ENCODE measurements around the gene EPB41L1. TPM values are rescaled to one million over a fixed set of nuclear protein-coding genes. Genes with fewer than 3 reads are reported as not detected.

The EPB41L1 gene
- total RNA-seq, 4 donors from 2014 or later: 9.0 to 33.5 (median 20.4) TPM

- TF ChIP-seq POLR2A (IDR thresholded peaks at IDR 0.05): no peak
- TF ChIP-seq CTCF (IDR thresholded peaks at IDR 0.05): no peak
- no peak for DNase-seq (ENCODE audit: low spot score in 2 of 2)
- no peak overlapping the region for H3K4me3 ChIP-seq (ENCODE audit: low read depth, poor library complexity, severe bottlenecking)
- 74 to 88% methylated on average over 3 of the region's 3 CpGs for WGBS, 2 donors
- intact Hi-C loops (cut with DNase I; ENCODE audit: low total_unique reads): no loop called here
Measured at GRCh38 chr20:36203861-36204260, 49.3 kb downstream of the EPB41L1 start.

GRCh38 chr20:36205026-36205425 is 50.5 kb downstream of the EPB41L1 start:
- no peak for DNase-seq (ENCODE audit: low spot score in 2 of 2)
- H3K4me3 ChIP-seq (ENCODE audit: low read depth, poor library complexity, severe bottlenecking): no peak overlapping the region
- no peak for TF ChIP-seq CTCF (IDR thresholded peaks at IDR 0.05)
- no peak for TF ChIP-seq POLR2A (IDR thresholded peaks at IDR 0.05)
- WGBS, 2 donors: 78 to 88% methylated on average over 3 of the region's 3 CpGs
- intact Hi-C loops (cut with DNase I; ENCODE audit: low total_unique reads): loop anchor here (5.0 kb wide), 1 partner anchor 232 kb away; no protein-coding TSS in a partner anchor

- no peak for DNase-seq (ENCODE audit: low spot score in 2 of 2)
- no peak overlapping the region for H3K4me3 ChIP-seq (ENCODE audit: low read depth, poor library complexity, severe bottlenecking)
- 85 to 94% methylated on average over 9 of the region's 9 CpGs for WGBS, 2 donors
- TF ChIP-seq CTCF (IDR thresholded peaks at IDR 0.05): no peak
- TF ChIP-seq POLR2A (IDR thresholded peaks at IDR 0.05): no peak
- intact Hi-C loops (cut with DNase I; ENCODE audit: low total_unique reads): loop anchor here (5.0 kb wide), 1 partner anchor 231 kb away; no protein-coding TSS in a partner anchor
Measured at GRCh38 chr20:36206068-36206467, 51.5 kb downstream of the EPB41L1 start.

- no peak overlapping the region for H3K4me3 ChIP-seq (ENCODE audit: low read depth, poor library complexity, severe bottlenecking)
- DNase-seq (ENCODE audit: low spot score in 2 of 2): no peak
- TF ChIP-seq POLR2A (IDR thresholded peaks at IDR 0.05): no peak
- no peak for TF ChIP-seq CTCF (IDR thresholded peaks at IDR 0.05)
- intact Hi-C loops (cut with DNase I; ENCODE audit: low total_unique reads): loop anchor here (5.0 kb wide), 1 partner anchor 231 kb away; no protein-coding TSS in a partner anchor
- WGBS, 2 donors: 87 to 89% methylated on average over 9 of the region's 9 CpGs
Measured at GRCh38 chr20:36206641-36207040, 52.1 kb downstream of the EPB41L1 start.

- H3K4me3 ChIP-seq (ENCODE audit: low read depth, poor library complexity, severe bottlenecking): no peak overlapping the region
- WGBS, 2 donors: 85 to 87% methylated on average over 11 of the region's 11 CpGs
- intact Hi-C loops (cut with DNase I; ENCODE audit: low total_unique reads): loop anchor here (5.0 kb wide), 1 partner anchor 230 kb away; no protein-coding TSS in a partner anchor
- TF ChIP-seq CTCF (IDR thresholded peaks at IDR 0.05) (no peak), POLR2A (IDR thresholded peaks at IDR 0.05) (no peak)
- DNase-seq (ENCODE audit: low spot score in 2 of 2): no peak
Measured at GRCh38 chr20:36207602-36208001, 53.1 kb downstream of the EPB41L1 start.

- no peak overlapping the region for H3K4me3 ChIP-seq (ENCODE audit: low read depth, poor library complexity, severe bottlenecking)
- WGBS, 2 donors: 86 to 93% methylated on average over 10 of the region's 10 CpGs
- DNase-seq (ENCODE audit: low spot score in 2 of 2): no peak
- intact Hi-C loops (cut with DNase I; ENCODE audit: low total_unique reads): loop anchor here (5.0 kb wide), 1 partner anchor 229 kb away; no protein-coding TSS in a partner anchor
- TF ChIP-seq POLR2A (IDR thresholded peaks at IDR 0.05): no peak
- TF ChIP-seq CTCF (IDR thresholded peaks at IDR 0.05): no peak
Measured at GRCh38 chr20:36208257-36208656, 53.7 kb downstream of the EPB41L1 start.

All from lower leg skin (tissue), 4 donors.